NT2/D1 (cell line): Measurements from ENCODE around the gene CDKL4.

Source experiments
- SUZ12 ChIP-seq: IDR thresholded peaks from 2 replicates; pipeline ENCODE4 v1.6.1; 2011; ENCODE audit not compliant: insufficient read length, insufficient read depth; ENCODE audit errors: extremely low read depth
- YY1 ChIP-seq: IDR thresholded peaks from 2 replicates; pipeline ENCODE4 v1.6.1; 2011; ENCODE audit not compliant: insufficient read length, insufficient read depth

GRCh38 chr2:39152504-39152903 is 91.3 kb downstream of the CDKL4 start:
- no peak for TF ChIP-seq SUZ12
- no peak for TF ChIP-seq YY1
